Measurements from ENCODE around the gene MIEN1.

DNA sequence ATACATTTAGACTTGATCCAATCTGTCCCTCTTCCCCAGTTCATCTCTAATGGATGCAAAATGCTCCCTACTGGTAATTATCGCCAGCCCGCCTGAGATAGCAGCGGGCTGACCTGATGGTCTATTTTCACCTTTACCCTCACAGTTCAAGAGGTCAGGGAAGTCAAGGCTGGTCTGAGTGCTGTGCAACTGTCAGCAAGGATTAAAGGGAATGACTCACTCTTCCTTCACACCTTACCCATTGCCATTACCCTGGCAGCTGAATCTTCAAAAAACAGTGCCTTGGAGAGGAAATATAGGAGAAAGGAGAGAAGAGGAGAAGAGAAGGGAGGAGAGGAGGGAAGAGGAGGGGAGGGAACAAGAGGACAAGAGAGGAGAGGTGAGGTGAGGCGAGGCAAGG is 43.7 kb upstream of the MIEN1 start:
- TF ChIP-seq, protein P1, sequence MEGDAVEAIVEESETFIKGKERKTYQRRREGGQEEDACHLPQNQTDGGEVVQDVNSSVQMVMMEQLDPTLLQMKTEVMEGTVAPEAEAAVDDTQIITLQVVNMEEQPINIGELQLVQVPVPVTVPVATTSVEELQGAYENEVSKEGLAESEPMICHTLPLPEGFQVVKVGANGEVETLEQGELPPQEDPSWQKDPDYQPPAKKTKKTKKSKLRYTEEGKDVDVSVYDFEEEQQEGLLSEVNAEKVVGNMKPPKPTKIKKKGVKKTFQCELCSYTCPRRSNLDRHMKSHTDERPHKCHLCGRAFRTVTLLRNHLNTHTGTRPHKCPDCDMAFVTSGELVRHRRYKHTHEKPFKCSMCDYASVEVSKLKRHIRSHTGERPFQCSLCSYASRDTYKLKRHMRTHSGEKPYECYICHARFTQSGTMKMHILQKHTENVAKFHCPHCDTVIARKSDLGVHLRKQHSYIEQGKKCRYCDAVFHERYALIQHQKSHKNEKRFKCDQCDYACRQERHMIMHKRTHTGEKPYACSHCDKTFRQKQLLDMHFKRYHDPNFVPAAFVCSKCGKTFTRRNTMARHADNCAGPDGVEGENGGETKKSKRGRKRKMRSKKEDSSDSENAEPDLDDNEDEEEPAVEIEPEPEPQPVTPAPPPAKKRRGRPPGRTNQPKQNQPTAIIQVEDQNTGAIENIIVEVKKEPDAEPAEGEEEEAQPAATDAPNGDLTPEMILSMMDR (IDR thresholded peaks at IDR 0.05 in 4 of 5, conservative IDR thresholded peaks at IDR 0.05 in 1 of 5) = no peak
- TF ChIP-seq POLR2A (IDR thresholded peaks at IDR 0.05) = no peak
